Stimulated activated naive CD4-positive, alpha-beta T cell (primary cell): Measurements from ENCODE around the gene EBF4.
"Not testable (repeated sequence)": the region's sequence is repeated elsewhere in the genome, so short reads cannot be mapped to it uniquely, and the experiment has no call there.

Experiments
- DNase-seq, 6 experiments: peaks; one replicate each; lab custom pipeline; 2025; lab: John Stamatoyannopoulos, UW

EBF4 gene

DNA sequence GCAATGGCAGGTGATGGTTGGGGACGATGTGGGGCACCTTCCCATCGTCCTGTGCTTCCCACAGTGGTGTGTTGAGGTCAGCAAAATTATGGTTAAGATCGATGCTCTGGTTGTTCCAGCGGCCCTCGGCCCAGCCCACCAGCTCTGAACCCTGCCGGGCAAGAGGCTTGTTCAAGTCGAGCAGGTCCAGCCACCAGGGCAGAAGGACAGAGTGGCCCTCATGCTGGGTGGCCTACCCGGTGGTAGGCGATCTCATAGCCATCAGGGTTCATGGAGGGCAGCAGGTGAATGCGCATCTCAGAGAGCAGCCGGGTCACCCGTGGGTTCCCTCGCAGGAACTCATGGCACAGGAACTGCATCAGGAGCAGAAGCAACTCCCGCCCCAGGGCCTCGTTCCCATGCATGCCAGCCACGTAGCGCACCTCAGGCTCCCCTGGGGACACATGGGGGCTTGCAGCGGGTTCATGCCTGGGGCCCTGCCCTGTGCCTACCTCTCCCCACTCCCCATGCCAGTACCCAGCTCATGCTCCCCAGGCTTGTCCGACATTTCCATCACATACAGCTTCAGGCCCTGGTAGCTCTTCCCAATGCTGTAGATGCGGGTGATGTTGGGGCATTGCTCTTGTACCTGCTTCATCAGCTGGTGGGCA is 103.6 kb downstream of the EBF4 start:
- DNase-seq: no peak

DNA sequence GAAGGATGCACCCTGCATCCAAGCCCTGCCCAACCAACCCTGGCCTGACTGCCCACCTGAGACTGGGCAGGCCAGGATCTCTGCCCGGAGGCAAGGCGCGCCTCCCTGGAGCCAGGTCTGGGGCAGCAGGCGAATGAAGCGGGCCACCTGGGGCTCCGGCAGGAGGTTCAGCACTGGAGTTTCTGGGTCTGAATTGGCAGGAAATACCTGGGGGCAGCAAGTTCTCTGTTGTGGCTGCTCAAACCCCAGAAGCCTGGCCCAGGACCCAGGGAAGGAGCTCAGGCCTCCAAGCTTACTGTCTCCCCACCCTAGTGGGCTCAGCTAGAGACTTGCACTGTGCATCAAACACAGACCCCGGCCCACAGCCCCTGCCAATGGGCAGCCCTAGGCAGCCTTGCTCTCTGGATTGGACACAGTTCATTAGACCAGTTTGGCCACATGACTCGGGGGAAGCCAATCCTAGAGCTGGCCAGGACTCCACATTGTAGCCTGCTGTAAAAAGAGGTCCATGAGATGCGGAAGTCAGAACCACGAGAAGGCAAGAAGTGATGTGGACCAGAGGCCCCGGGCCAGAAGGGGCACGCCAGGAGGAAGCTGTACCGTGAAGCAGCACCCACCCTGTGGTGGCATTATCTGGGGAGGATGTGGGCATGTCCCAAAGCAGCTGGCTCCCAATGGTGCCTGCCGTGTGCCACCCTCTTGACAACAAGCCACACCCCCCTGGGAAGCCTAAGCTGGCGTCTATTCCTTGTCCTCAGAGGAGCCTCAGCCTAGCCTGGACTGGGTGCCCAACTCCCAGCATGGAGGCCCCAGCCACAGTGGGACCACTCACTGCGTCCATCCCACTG is 104.8 kb downstream of the EBF4 start:
- DNase-seq: no peak

DNA sequence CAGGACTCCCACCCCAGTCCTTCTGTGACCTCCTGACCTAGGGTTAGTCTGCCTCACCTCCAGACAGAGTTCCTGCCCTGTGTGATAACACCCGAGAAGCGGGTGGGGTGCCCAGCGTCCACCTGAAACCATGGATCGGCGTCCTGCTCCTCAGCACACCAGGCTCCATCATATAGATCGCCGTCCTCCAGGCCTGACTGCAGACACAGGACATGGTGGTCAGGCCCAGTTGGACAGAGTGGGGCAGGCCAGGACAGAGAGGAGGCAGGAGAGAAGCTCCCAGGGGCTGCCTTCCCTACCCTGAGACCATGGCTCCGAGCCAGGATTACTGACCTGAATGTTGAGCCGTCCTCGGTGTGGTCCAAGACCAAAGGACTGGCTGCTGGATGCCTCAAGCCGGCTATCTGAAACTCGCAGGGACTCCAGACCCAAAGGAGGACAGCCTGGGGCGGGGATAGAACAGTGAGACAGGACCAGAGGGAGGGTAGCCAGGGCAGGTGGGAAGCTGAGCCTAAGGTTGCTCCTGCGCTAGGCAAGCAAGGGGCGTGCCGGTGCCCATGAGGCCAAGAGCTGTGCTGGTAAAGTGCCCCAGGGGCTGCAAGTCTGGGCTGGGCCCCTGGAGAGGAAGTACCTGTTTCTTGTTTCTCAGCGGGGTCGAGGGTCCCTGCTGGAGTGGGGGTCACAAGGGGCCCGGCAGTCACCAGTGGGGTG is 105.7 kb downstream of the EBF4 start:
- DNase-seq: no peak

DNA sequence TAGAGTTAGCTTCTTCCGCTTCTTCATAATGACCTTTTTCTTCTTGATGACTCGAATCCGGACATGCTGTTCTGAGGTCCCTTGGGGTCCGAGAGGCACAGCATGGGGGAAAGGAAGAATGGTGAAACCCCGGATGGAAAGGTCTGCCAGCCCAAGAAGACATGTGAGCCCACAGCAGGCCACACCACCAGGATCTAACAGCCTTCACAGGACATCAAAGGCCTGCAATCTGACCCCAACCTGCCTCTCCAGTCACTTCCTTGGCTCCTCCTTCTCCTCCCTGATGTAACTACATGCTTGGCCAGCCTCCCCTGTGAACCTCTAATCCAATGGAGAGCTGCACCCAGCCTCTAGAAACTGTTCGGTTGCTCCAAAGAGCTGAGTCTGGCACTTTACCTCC is 106.2 kb downstream of the EBF4 start:
- DNase-seq: no peak

- no peak for DNase-seq
Measured at GRCh38 chr20:2799271-2799670, 106.7 kb downstream of the EBF4 start.

DNA sequence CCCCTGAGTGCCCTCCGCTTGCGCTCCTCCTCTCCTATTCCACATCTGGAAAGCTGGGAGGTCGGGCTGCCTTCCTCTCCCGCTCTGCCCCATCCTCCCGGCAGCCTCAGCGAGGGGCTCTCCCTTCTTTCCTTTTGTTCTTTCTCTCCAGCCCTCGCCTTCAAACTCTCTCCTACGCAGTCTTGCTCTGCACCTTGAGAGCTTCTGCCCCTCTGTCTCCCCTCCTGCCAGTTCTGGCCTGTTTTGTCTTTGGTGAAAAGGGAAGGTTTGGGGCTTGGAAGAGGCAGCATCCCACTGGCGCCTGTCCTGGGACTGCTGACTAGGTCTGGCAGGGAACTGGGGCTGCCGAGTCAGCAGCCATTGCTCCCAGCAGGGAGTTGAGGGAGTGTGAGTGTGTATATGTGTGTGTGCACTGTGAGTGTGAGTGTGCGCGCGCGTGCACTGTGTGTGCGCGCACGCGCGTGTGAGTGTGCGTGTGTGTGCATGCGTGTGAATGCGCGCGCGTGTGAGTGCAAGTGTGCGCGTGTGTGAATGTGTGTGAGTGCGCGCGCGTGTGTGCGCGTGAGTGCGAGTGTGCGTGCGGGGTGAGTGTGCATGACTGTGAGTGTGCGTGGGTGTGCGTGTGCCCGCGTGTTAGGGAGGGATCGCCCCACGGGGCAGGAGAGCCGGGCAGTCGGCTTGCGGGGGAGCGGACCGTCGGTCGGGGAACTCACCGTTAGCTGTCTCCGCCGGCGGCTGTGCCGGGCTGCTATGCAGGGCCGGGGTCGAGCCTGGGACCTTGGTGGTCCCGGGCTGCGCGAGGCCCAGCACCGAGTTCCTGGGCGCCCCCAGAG is 107.3 kb downstream of the EBF4 start:
- no peak for DNase-seq

DNA sequence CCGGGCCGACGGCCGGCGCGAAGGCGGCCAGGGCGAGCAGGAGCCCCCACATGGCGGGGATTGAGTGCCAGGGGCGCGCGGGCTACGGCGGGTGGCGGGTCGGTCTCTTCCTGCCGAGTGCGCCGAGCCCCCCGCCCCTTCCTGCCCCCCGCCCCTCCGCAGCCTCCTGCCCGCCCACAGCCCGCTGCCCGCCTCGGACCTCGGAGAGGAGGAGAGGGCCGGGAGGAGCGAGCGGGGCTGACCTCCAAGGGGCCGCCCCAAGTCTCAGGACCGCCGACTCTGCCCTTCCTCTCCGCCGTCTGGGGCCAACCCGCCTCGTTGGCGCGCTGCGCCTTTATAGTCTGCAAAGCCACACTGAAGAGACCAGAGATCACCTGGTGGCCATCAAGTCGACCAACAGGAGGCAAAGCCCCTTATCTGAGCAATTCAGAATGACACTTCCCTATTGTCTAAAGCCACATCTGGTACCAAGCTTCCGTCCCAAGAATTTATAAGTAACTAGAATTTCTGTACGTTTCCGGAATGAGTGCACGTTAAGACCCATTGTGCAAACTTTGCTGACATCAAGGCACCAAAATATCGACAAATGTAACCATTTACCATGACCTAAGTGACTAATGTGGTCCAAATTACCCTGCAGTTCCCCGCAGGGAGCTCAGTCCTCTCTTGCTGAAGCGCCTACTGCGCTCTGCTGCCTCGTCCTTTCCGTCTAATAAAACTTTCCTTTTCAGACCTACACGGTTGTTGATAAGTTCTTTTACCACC is 108.1 kb downstream of the EBF4 start, which contains the start of gene CPXM1:
TSS of gene CPXM1 (minus strand) at position 107 of the 765 bp plus-strand sequence. CDS start at position 52, 55 bp downstream.
- peak in 1 of 6 experiments; percentile 6 for DNase-seq

- DNase-seq: no peak
Measured at GRCh38 chr20:2801286-2801728, 108.7 kb downstream of the EBF4 start.

GRCh38 chr20:2804041-2804828 is 111.7 kb downstream of the EBF4 start:
- DNase-seq: no peak

- DNase-seq: no peak
Measured at GRCh38 chr20:2804852-2805688, 112.5 kb downstream of the EBF4 start.

- DNase-seq: no peak
Measured at GRCh38 chr20:2805689-2806350, 113.2 kb downstream of the EBF4 start.

DNA sequence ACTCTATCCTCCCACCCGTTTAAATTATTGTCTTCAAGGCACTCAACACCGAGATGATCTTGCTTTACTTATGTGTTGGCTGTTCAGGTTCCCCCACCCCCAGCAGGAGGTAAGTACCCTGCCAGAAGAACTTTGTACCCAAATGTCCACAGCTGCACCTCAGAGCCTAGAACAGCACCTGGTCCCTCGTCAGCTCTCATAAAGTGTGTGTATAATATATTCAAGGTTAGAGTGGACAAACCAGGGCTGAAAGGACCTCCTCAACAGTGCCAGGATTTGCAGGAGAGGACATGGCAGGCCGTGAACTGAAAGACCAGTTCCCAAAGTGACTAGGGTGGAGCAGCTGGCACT is 113.7 kb downstream of the EBF4 start:
- DNase-seq: no peak

- peak in 2 of 6 experiments; percentile 4 to 43 for DNase-seq
Measured at GRCh38 chr20:2807019-2807418, 114.4 kb downstream of the EBF4 start.

DNA sequence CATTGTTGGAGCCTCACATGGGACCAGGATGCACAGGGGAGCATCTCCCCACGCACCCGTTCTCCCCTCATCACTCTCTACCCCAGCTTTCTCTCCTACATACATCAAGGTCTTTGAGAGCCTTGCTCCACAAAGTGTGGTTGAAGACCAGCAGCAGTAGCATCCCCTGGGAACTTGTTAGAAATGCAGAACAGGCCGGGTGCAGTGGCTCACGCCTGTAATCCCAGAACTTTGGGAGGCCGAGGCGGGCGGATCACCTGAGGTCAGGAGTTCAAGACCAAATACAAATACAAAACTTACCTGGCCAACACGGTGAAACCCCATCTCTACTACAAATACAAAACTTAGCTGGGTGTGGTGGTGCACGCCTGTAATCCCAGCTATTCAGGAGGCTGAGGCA is 115.3 kb downstream of the EBF4 start:
- not testable (repeated sequence) for DNase-seq

GRCh38 chr20:2809690-2810089 is 117.1 kb downstream of the EBF4 start:
- DNase-seq: no peak
